Adrenal gland (tissue), 12 donors: ENCODE results near the gene CAPZA2. TPM values are rescaled to one million over a fixed set of nuclear protein-coding genes. Genes with fewer than 3 reads are reported as not detected.

Experiments used
- DNase-seq, 7 donors: peaks; one replicate each; pipeline ENCODE4 v3.0.0-alpha.2; 2019 to 2020
- H3K27ac ChIP-seq, 5 donors: fragments of 200-600 bp; sonication (generic) in 4 of 5; 1 replicate in 3 of 5; 2 replicates in 2 of 5; pipeline versions ENCODE4 v1.5.1 to v1.8.0; 2016 to 2020; ENCODE audit warnings: mild to moderate bottlenecking in 1 of 5
- H3K27me3 ChIP-seq: fragments of 200-600 bp; 2 replicates; pipeline ENCODE4 v1.8.0; 2021
- H3K36me3 ChIP-seq, 2 donors: fragments of 200-600 bp; replicated peaks in 1 of 2; 1 replicate in 1 of 2; 2 replicates in 1 of 2; pipeline versions ENCODE4 v1.5.1 to v1.8.0; 2018 to 2022
- H3K4me1 ChIP-seq, 2 donors: fragments of 200-600 bp; replicated peaks in 1 of 2; 1 replicate in 1 of 2; 2 replicates in 1 of 2; pipeline versions ENCODE4 v1.5.1 to v1.8.0; 2018 to 2021
- H3K4me3 ChIP-seq, 4 donors: fragments of 200-600 bp; sonication (generic) in 3 of 4; one replicate each; pipeline ENCODE4 v1.5.1; 2016 to 2018
- H3K9me3 ChIP-seq, 3 donors: fragments of 200-600 bp; sonication (generic) in 1 of 3; replicated peaks in 1 of 3; 1 replicate in 2 of 3; 2 replicates in 1 of 3; pipeline versions ENCODE4 v1.5.1 to v1.8.0; 2016 to 2021
- CTCF ChIP-seq, 6 experiments: fragments of 450-650 bp in 4 of 6; fragments of 200-600 bp in 2 of 6; sonication (generic) in 1 of 6; IDR thresholded peaks; 1 replicate in 5 of 6; 2 replicates in 1 of 6; pipeline versions ENCODE4 v1.5.1 to v1.8.0; 2016 to 2021; ENCODE audit warnings: antibody characterized with exemption in 6 of 6, mild to moderate bottlenecking in 2 of 6, moderate library complexity in 1 of 6
- POLR2A ChIP-seq, 2 donors: fragments of 450-650 bp; IDR thresholded peaks; one replicate each; pipeline ENCODE4 v1.6.1; 2017; ENCODE audit warnings: antibody characterized with exemption in 2 of 2, mild to moderate bottlenecking in 2 of 2, moderate library complexity in 1 of 2
- WGBS, 4 donors: extraction: QIAGEN DNeasy Blood & Tissue Kit in 2 of 4; methylation state at CpG; one replicate each; pipeline versions ENCODE4 v1.1.5 to v1.1.7; 2013 to 2017; 5-methylcytosine and 5-hydroxymethylcytosine counted together
- intact Hi-C, 2 donors: fragments of 100-400 bp; cut with DNase I; formaldehyde crosslinking; loops; one replicate each; pipeline versions ENCODE4 v1.14.1 to v1.15.0; 2022 to 2023
- polyA plus RNA-seq, 3 donors: library from polyadenylated mRNA; stranded (reverse); fragments of 200-250 nt in 2 of 3; fragments of 350-450 nt in 1 of 3; fragmentation: Illumina TruSeq in 1 of 3; extraction: RNeasy Lipid Tissue Mini Kit (QIAGEN cat#74804) in 1 of 3; gene quantifications; one replicate each; pipeline ENCODE4 v1.2.3, GENCODE V29; 2013 to 2014
- total RNA-seq, 9 donors: library from RNA; depleted of rRNA in 4 of 9; stranded (reverse); fragments of >200 nt in 4 of 9; fragments of 120-200 nt in 1 of 9; fragmentation: NEBNext Ultra II Directional in 1 of 9; extraction: Animal tissue kit (Norgen Biotek cat#: 25700) in 1 of 9; gene quantifications; one replicate each; pipeline versions ENCODE4 v1.1.0 to v1.2.4, GENCODE V29; 2013 to 2023
- donor health status: healthy with polysubstance abuse.
- donor health status: Bipolar disorder and iron deficiency.
- donor health status: DM: yes; HTN: yes; CAD: no.
- donor health status: DM: no; HTN: no; CAD: no.
- donor health status: DM: no; HTN: no; CAD: no.
- donor health status: DM: yes; HTN: yes; CAD: no.

The CAPZA2 gene
- total and polyA plus RNA-seq, 12 donors: 18.6 to 241 (median 155) TPM

DNA sequence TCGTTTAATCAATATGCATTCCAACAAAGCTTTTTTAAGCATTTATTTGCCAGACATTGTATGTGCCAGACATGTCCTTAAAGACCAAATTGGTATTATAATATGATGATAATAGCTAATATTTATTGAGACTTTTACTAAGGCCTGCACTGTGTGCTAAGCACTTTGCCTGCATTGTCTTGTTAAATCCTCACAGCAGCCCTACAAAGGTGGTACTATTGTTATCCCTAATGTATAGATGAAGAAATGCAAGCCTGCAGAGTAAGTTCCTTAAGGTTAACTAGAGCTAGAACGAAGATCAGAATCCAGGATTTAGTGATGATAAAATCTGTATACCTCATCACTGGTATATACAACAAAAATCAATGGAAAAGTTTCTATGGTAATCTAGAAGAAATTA, 5.3 kb upstream of the CAPZA2 start:
- Histone ChIP-seq H3K4me1 (peaks cover 0 to 3% of the 10 kb centered on the region in 2 donors), H3K36me3 (no peaks in the 10 kb centered on the region), H3K27me3 (peaks cover 11% of the 10 kb centered on the region), H3K9me3 (no peaks in the 10 kb centered on the region), H3K4me3 (no peak overlapping the region), H3K27ac (no peak overlapping the region)
- WGBS, 4 donors: 76 to 85% (median 78%) methylated on average over 2 of the region's 2 CpGs
- intact Hi-C loops: no loop called here
- no peak for TF ChIP-seq CTCF (IDR thresholded peaks at IDR 0.05)
- TF ChIP-seq POLR2A (IDR thresholded peaks at IDR 0.05): no peak
- DNase-seq: no peak

DNA sequence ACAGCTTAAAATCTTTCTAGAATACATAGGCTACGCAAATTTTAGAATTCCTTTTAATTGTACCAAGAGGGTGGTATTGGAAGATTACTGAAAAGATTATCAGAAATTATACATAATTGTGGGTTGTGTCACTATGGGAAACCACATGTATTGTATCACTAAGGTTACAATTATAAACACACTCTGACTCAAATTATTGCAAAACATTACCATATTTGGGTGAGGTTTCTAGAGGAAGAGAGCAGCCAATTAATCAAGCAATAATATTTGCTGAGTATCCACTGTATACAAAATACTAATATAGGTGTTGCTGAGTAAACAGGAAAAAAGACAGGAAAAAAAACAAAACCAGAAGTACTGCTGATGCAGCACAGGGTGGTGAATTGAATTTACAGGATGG, 3.1 kb upstream of the CAPZA2 start:
- Histone ChIP-seq H3K9me3 (no peaks in the 10 kb centered on the region), H3K4me1 (peaks cover 0 to 14% of the 10 kb centered on the region in 2 donors), H3K27ac (no peak overlapping the region), H3K4me3 (no peak overlapping the region), H3K27me3 (peaks cover 11% of the 10 kb centered on the region), H3K36me3 (no peaks in the 10 kb centered on the region)
- WGBS, 4 donors: 83 to 92% (median 90%) methylated on average over 1 of the region's 1 CpG
- DNase-seq: no peak
- TF ChIP-seq CTCF (IDR thresholded peaks at IDR 0.05) (no peak), POLR2A (IDR thresholded peaks at IDR 0.05) (no peak)
- intact Hi-C loops: no loop called here

- Histone ChIP-seq H3K4me3 (peak overlapping the region in 1 of 4 donors; percentile 96), H3K27me3 (peaks cover 8% of the 10 kb centered on the region), H3K36me3 (no peaks in the 10 kb centered on the region), H3K4me1 (peaks cover 0 to 30% of the 10 kb centered on the region in 2 donors), H3K27ac (peak overlapping the region in 2 of 5 donors; percentile 20 to 99), H3K9me3 (no peaks in the 10 kb centered on the region)
- TF ChIP-seq POLR2A (IDR thresholded peaks at IDR 0.05) (no peak), CTCF (IDR thresholded peaks at IDR 0.05) (no peak)
- 64 to 75% (median 70%) methylated on average over 4 of the region's 4 CpGs for WGBS, 4 donors
- intact Hi-C loops: no loop called here
- DNase-seq: no peak
Observed at GRCh38 chr7:116861717-116862116, 670 bp upstream of the CAPZA2 start.

DNA sequence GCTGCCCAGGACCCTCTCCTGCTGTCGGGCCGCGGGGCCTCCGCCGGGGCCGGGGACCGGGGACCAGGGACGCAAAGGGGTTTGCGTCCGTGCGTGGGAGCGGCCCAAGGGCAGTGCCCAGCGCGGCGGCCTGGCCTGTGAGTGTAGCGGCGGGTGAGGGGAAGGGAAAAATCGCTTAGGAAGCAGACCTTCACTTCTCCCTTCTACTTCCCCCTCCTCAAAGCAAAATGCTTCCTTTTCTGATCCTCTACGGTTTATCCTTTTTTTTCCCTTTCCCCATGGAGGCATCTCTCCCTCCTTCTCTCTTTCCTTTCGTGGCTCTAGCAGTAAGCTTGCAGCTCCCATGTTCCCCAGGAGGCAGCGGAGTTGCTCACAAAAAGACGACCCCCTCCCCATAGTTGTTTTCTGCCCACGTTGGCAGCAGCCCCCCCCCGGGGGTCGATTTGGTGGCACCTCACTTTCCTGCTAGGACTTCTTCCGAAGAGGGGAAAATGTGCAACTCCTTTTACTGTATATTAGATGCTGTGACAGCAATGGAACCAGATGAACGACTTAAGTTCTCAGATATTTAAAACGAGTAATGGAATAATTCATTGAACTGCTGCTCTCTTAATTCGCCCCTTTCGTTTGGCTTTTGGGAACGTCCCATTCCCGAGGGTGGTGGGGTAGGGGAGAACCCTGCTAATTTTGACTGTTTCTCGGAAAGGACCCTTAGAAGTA, 724 bp downstream of the CAPZA2 start:
- Histone ChIP-seq H3K27ac (peak overlapping the region; percentile 82 to 99 (median 98)), H3K4me3 (peak overlapping the region; percentile 19 to 96 (median 66)), H3K27me3 (no peaks in the 10 kb centered on the region), H3K36me3 (no peaks in the 10 kb centered on the region), H3K9me3 (no peaks in the 10 kb centered on the region), H3K4me1 (peaks cover 0 to 38% of the 10 kb centered on the region in 2 donors)
- TF ChIP-seq CTCF (IDR thresholded peaks at IDR 0.05) (peak in 2 of 6 experiments; percentile 11 to 14), POLR2A (IDR thresholded peaks at IDR 0.05) (no peak)
- 0 to 1% (median 0%) methylated on average over 18 to 33 of the region's 33 CpGs for WGBS, 4 donors
- intact Hi-C loops: no loop called here
- DNase-seq: peak in 4 of 7 donors; percentile 28 to 43 (median 28)
